PC-3 (cell line): ENCODE measurements around the gene PLXNB2. TPM values are rescaled to one million over a fixed set of nuclear protein-coding genes. Genes with fewer than 3 reads are reported as not detected.

Source experiments
- ATAC-seq: fragments of 200-7000 bp; cut with Tn5 transposase; 2 replicates; pipeline ENCODE4 v1.9.1; 2020; ENCODE audit warnings: mild to moderate bottlenecking, moderate library complexity
- BruUV-seq: library from RNA; stranded (reverse); fragments of 400-500 nt; replicated peaks from 2 replicates; lab custom pipeline; 2021; lab: Mats Ljungman, UMichigan
- CTCF ChIA-PET: fragments of 300-600 bp; sonication (Branson Sonifier 250); formaldehyde crosslinking; loops from one replicate; lab custom pipeline; 2022; ENCODE audit warnings: antibody characterized with exemption; lab: Charles Lee
- POLR2A ChIA-PET: fragments of 300-600 bp; sonication (Branson Sonifier 250); formaldehyde crosslinking; loops from one replicate; lab custom pipeline; 2022; ENCODE audit warnings: antibody characterized with exemption; ENCODE audit not compliant: unreplicated experiment; lab: Charles Lee
- DNase-seq: peaks from one replicate; pipeline ENCODE4 v3.0.0-alpha.2; 2015
- H2AFZ ChIP-seq: fragments of 300-600 bp; sonication (generic); 2 replicates; pipeline ENCODE4 v1.6.0; 2016; ENCODE audit warnings: antibody characterized with exemption, low read length
- H3F3A ChIP-seq: fragments of 300-600 bp; sonication (generic); one replicate; pipeline ENCODE4 v1.6.0; 2017; ENCODE audit warnings: antibody characterized with exemption, low read length, control low read depth, mild to moderate bottlenecking; ENCODE audit not compliant: unreplicated experiment
- H3K27ac ChIP-seq: fragments of 300-600 bp; sonication (generic); 2 replicates; pipeline ENCODE4 v1.5.1; 2016; ENCODE audit warnings: mild to moderate bottlenecking, low read length
- H3K27me3 ChIP-seq: fragments of 300-600 bp; sonication (generic); 2 replicates; pipeline ENCODE4 v1.6.1; 2016; ENCODE audit warnings: low read length, mixed read lengths
- H3K36me3 ChIP-seq: fragments of 300-600 bp; sonication (generic); 2 replicates; pipeline ENCODE4 v1.6.1; 2016; ENCODE audit warnings: low read depth, mixed run types, low read length, mixed read lengths
- H3K4me1 ChIP-seq: fragments of 300-600 bp; sonication (generic); 2 replicates; pipeline ENCODE4 v1.5.1; 2016; ENCODE audit warnings: low read length; ENCODE audit not compliant: insufficient read depth
- H3K4me2 ChIP-seq: fragments of 300-600 bp; sonication (generic); 2 replicates; pipeline ENCODE4 v1.6.0; 2016; ENCODE audit warnings: low read length
- H3K4me3 ChIP-seq: fragments of 300-600 bp; sonication (generic); 2 replicates; pipeline ENCODE4 v1.5.1; 2016; ENCODE audit warnings: mild to moderate bottlenecking, low read length, mixed read lengths
- H3K79me2 ChIP-seq: fragments of 300-600 bp; sonication (generic); 2 replicates; pipeline ENCODE4 v1.6.1; 2017; ENCODE audit warnings: low read length, mixed read lengths
- H3K9ac ChIP-seq: fragments of 300-600 bp; sonication (generic); 2 replicates; pipeline ENCODE4 v1.6.0; 2016; ENCODE audit warnings: mild to moderate bottlenecking, low read length
- H3K9me2 ChIP-seq: fragments of 300-600 bp; sonication (generic); replicated peaks from 2 replicates; pipeline ENCODE4 v1.6.1; 2016; ENCODE audit warnings: mixed run types, low read length, mixed read lengths
- H3K9me3 ChIP-seq: fragments of 300-600 bp; sonication (generic); 2 replicates; pipeline ENCODE4 v1.6.1; 2016; ENCODE audit warnings: low read length, mixed read lengths
- H4K20me1 ChIP-seq: fragments of 300-600 bp; sonication (generic); 2 replicates; pipeline ENCODE4 v1.6.1; 2016; ENCODE audit warnings: low read length, mixed read lengths
- EZH2 ChIP-seq: fragments of 300-600 bp; sonication (generic); IDR thresholded peaks from one replicate; pipeline ENCODE4 v1.6.1; 2017; ENCODE audit warnings: antibody characterized with exemption, mild to moderate bottlenecking, low read length; ENCODE audit not compliant: unreplicated experiment
- EZH2phosphoT487 ChIP-seq: fragments of 300-600 bp; sonication (generic); IDR thresholded peaks from 2 replicates; pipeline ENCODE4 v1.6.1; 2018; ENCODE audit warnings: mild to moderate bottlenecking, antibody characterized with exemption, low read length, borderline replicate concordance
- intact Hi-C: fragments of 100-400 bp; cut with micrococcal nuclease; formaldehyde crosslinking; loops from 2 replicates; pipeline ENCODE4 v1.9.0; 2023
- total RNA-seq: library from RNA; depleted of rRNA; stranded (reverse); fragments of >200 nt; gene quantifications from 2 replicates; pipeline ENCODE4 v1.2.3, GENCODE V29; 2014
- TF ChIP-seq, protein P1 (sequence below): fragments of 300-600 bp; sonication (generic); conservative IDR thresholded peaks from 2 replicates; pipeline ENCODE4 v1.5.1; 2017; ENCODE audit warnings: antibody characterized with exemption, low read depth, mild to moderate bottlenecking, low read length

Gene PLXNB2
- total RNA-seq, 1 experiment from 2014 or later, result 68.2 TPM

DNA sequence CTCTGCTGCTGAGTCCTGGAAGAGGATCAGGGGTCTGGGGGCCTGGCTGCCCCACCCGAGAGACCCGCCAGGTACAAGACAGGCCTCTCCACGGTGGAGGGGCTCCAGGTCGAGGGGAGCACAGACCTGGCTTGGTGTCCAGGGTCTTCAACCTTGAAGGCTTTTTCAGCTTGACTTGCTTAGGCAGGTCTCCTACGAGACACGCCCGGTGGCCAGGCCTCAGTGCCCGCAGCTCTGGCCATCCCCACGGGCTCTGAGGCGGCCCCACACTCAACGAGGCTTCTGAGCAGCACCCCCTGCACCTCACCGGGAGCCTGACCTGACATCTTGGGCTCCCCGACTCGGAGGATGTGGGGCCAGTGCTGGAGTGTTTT, 6.6 kb upstream of the PLXNB2 start:
- no peak overlapping the region for H3K27ac ChIP-seq
- ATAC-seq (no peak), DNase-seq (no peak)
- no peak for TF ChIP-seq EZH2phosphoT487
- no peak for TF ChIP-seq EZH2
- TF ChIP-seq, protein P1, sequence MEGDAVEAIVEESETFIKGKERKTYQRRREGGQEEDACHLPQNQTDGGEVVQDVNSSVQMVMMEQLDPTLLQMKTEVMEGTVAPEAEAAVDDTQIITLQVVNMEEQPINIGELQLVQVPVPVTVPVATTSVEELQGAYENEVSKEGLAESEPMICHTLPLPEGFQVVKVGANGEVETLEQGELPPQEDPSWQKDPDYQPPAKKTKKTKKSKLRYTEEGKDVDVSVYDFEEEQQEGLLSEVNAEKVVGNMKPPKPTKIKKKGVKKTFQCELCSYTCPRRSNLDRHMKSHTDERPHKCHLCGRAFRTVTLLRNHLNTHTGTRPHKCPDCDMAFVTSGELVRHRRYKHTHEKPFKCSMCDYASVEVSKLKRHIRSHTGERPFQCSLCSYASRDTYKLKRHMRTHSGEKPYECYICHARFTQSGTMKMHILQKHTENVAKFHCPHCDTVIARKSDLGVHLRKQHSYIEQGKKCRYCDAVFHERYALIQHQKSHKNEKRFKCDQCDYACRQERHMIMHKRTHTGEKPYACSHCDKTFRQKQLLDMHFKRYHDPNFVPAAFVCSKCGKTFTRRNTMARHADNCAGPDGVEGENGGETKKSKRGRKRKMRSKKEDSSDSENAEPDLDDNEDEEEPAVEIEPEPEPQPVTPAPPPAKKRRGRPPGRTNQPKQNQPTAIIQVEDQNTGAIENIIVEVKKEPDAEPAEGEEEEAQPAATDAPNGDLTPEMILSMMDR, result no peak
- H2AFZ ChIP-seq, result no peak overlapping the region
- intact Hi-C loops, result no loop called here
- no peaks in the 10 kb centered on the region for H3F3A ChIP-seq
- H3K9me2 ChIP-seq, result no peaks in the 10 kb centered on the region
- H3K27me3 ChIP-seq, result no peaks in the 10 kb centered on the region
- no peaks in the 10 kb centered on the region for H3K4me1 ChIP-seq
- no peaks in the 10 kb centered on the region for H3K79me2 ChIP-seq
- ChIA-PET POLR2A (no interaction called here), CTCF (no interaction called here)
- no peaks in the 10 kb centered on the region for H3K9me3 ChIP-seq
- H3K4me3 ChIP-seq, result no peak overlapping the region
- no peak overlapping the region for H3K4me2 ChIP-seq
- H3K36me3 ChIP-seq, result no peaks in the 10 kb centered on the region
- H3K9ac ChIP-seq, result no peak overlapping the region
- H4K20me1 ChIP-seq, result no peaks in the 10 kb centered on the region
- BruUV-seq, result no TSS peak

DNA sequence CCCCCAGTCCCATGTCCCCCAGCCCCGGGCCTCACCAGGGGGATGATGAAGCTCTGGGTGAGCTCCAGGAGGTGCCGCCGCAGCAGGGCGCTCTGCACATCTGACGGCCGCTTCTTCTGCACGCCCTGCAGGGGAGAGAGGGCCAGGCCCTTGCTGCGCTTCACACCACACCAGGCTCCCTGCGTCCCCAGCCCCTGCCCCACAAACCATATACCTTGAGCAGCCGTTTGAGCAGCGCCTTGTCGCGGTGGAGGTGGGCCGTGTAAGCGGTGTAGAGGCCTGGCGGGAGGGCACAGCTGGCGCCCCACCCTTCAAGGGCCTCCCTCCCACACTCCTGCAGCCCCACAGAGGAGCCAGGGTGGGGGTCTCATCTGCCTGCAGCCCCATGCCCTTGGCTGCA, 6.2 kb upstream of the PLXNB2 start:
- no peak overlapping the region for H3K4me3 ChIP-seq
- no peak overlapping the region for H2AFZ ChIP-seq
- TF ChIP-seq EZH2, result no peak
- TF ChIP-seq, protein P1, result no peak
- TF ChIP-seq EZH2phosphoT487, result no peak
- POLR2A ChIA-PET, result no interaction called here
- ATAC-seq (no peak), DNase-seq (no peak)
- H3K27me3 ChIP-seq, result no peaks in the 10 kb centered on the region
- no TSS peak for BruUV-seq
- CTCF ChIA-PET, result no interaction called here
- H3F3A ChIP-seq, result no peaks in the 10 kb centered on the region
- no peak overlapping the region for H3K27ac ChIP-seq
- no peak overlapping the region for H3K4me2 ChIP-seq
- H3K9me2 ChIP-seq, result no peaks in the 10 kb centered on the region
- no peak overlapping the region for H3K9ac ChIP-seq
- no peaks in the 10 kb centered on the region for H3K36me3 ChIP-seq
- no peaks in the 10 kb centered on the region for H3K9me3 ChIP-seq
- H3K79me2 ChIP-seq, result no peaks in the 10 kb centered on the region
- no peaks in the 10 kb centered on the region for H4K20me1 ChIP-seq
- no peaks in the 10 kb centered on the region for H3K4me1 ChIP-seq
- intact Hi-C loops, result no loop called here

DNA sequence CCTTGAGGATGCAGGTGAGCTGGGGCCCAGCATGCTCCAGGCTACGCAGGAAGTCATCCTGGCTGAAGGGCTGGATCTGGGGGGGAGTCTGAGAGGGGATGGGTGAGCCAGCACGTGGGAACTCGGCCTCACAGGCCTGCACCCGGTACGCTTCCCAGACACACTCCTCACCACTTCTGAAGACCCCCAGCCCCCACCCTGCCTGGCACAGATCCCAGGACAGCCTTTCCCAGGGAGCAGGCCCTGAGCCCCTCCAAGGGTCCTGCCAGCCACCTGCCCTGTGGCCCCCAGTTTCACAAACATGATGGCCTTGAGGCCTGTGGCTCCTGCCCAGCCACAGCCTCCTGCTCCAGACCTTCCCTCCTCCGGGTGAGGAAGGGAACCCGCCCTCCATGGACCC, 5.6 kb upstream of the PLXNB2 start:
- Histone ChIP-seq H3K4me2 (no peak overlapping the region), H3K9ac (no peak overlapping the region), H3F3A (no peaks in the 10 kb centered on the region), H3K4me3 (no peak overlapping the region), H3K27me3 (no peaks in the 10 kb centered on the region), H3K9me2 (no peaks in the 10 kb centered on the region), H3K79me2 (no peaks in the 10 kb centered on the region), H2AFZ (no peak overlapping the region), H4K20me1 (no peaks in the 10 kb centered on the region), H3K4me1 (no peaks in the 10 kb centered on the region), H3K9me3 (no peaks in the 10 kb centered on the region), H3K27ac (no peak overlapping the region), H3K36me3 (no peaks in the 10 kb centered on the region)
- ATAC-seq (no peak), DNase-seq (no peak)
- TF ChIP-seq EZH2 (no peak), EZH2phosphoT487 (no peak)
- TF ChIP-seq, protein P1, result no peak
- intact Hi-C loops, result no loop called here
- ChIA-PET POLR2A (no interaction called here), CTCF (no interaction called here)
- no TSS peak for BruUV-seq
